ENCODE results near the gene RPRD2.
"Not testable (repeated sequence)": the region's sequence is repeated elsewhere in the genome, so short reads cannot be mapped to it uniquely, and the experiment has no call there.

The RPRD2 gene

DNA sequence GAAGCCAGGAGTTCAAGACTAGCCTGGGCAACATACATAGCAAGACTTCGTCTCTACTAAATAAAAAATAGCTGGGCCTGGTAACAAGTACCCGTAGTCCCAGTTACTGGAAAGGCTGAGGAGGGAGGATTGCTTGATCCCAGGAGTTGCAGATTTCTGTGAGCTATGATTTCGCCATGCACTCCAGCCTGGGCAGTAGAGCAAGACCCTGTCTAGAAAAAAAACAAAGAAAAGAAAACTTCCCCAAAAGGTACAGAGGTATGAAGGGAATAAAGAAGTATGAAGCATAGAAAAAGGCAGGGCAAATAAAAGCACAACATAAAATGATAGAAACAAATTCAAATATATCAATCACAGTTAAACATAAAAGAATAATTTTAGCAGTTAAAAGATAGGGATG lies 28.7 kb downstream of the RPRD2 start:
- DNase-seq: no peak

- DNase-seq: not testable (repeated sequence)
Observed at GRCh38 chr1:150395115-150395514, 31.2 kb downstream of the RPRD2 start.

GRCh38 chr1:150397392-150398032 lies 33.6 kb downstream of the RPRD2 start:
- DNase-seq: no peak

- no peak for DNase-seq
Observed at GRCh38 chr1:150404465-150404864, 40.5 kb downstream of the RPRD2 start.

- no peak for DNase-seq
Observed at GRCh38 chr1:150405660-150406059, 41.7 kb downstream of the RPRD2 start.

- no peak for DNase-seq
Observed at GRCh38 chr1:150406483-150406882, 42.5 kb downstream of the RPRD2 start.

- DNase-seq: no peak
Observed at GRCh38 chr1:150407330-150407729, 43.4 kb downstream of the RPRD2 start.

GRCh38 chr1:150408800-150409199 lies 44.9 kb downstream of the RPRD2 start:
- DNase-seq: no peak

GRCh38 chr1:150409504-150410362 lies 45.8 kb downstream of the RPRD2 start:
- DNase-seq: no peak

DNA sequence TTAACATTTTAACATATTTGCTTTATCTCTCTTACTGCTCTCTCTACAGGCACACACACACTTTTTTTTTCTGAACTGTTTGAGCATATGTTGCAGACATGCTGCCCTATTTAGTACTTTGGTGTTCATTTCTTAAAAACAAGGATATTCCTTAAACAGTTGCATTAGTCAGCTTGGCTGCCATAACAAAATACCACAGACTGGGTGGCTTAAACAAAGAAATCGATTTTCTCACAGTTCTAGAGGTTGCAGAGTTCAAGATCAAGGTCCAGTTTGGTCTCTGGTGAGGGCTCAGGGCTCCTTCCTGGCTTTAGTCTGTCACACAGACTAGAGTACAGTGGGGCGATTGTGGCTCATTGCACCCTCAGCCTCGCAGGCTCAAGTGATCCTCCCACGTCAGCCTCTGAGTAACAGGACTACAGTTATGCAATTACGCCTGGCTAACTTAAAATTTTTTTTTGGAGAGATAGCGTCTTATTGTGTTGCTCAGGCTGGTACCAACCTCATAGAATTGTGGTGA lies 46.7 kb downstream of the RPRD2 start:
- no peak for DNase-seq

GRCh38 chr1:150414592-150414991 lies 50.6 kb downstream of the RPRD2 start:
- no peak for DNase-seq

- DNase-seq: no peak
Observed at GRCh38 chr1:150415800-150416199, 51.9 kb downstream of the RPRD2 start.

GRCh38 chr1:150420560-150421265 lies 56.8 kb downstream of the RPRD2 start:
- no peak for DNase-seq

DNA sequence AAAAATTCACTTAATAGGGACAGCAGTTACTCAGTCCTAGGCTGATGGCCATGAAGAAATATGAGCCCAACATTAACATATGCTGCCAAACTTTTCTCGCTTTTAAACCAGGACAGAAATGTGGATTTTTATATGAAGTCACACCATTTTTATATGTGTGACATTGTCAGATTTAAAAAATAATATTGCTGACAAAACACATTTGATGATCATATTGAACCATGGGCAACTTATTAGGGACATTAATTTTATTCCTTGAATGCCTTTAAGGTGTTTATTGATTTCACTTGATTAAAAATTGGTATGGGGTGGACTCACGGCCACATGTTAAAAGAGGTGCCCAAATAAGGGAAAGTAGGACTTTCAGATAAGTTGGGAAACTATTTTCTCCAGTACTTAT lies 58.6 kb downstream of the RPRD2 start:
- no peak for DNase-seq

DNA sequence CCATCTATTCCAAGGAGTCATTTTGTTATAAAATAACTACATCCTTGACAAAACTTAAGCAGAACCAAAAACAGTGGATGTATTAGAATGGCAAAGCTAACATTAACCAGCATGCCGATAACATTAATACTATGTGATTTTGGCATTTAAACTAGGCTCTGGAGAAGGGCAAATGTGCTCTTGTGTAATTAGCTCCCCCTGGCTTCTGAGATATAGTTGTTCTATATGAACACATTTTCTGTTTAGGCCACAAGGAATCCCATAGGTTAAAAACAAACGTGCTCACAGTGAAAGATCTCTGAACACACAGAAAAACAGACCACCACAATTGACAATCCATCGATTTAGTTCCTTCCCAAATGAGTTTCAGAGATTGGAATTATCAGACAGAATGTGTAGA lies 65.9 kb downstream of the RPRD2 start:
- no peak for DNase-seq

- no peak for DNase-seq
Observed at GRCh38 chr1:150441121-150441520, 77.2 kb downstream of the RPRD2 start.

DNA sequence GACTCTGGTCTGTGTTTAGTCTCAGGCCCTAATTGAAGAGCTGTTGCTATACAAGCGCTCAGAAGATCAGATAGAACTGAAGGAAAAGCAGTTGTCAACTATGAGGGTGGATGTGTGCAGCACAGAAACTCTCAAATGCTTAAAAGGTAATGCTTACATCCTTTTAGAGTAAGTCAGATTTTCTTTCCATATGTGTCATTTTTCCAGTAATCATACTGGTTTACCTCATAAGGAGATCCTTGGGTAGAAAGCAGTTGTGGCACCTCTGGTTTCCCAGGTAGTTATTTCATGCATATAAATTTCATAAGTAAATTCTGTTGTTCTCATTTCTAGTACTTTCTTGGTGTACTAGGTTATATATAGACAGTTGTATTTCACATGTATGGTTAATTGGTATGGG lies 80.3 kb downstream of the RPRD2 start:
- DNase-seq: no peak

GRCh38 chr1:150456146-150456647 lies 92.2 kb downstream of the RPRD2 start:
- no peak for DNase-seq

DNA sequence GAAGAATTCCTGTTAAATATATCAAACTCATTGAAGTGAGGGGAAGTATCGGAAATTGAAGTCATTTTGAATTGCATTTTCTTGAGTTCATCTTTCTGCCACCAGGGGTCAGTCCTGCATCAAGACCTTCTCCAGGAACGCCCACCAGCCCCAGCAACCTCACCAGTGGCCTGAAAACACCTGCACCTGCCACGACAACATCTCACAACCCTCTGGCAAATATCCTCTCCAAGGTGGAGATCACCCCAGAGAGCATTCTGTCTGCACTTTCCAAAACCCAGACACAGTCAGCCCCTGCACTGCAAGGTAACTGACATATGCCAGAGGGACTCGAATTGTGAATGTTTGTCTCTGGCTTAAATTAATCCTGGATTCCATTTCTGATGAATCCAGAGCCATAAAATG lies 100.5 kb downstream of the RPRD2 start:
- peak in 1 of 2 experiments; percentile 24 for DNase-seq

- no peak for DNase-seq
Observed at GRCh38 chr1:150466964-150467363, 103.0 kb downstream of the RPRD2 start.

DNA sequence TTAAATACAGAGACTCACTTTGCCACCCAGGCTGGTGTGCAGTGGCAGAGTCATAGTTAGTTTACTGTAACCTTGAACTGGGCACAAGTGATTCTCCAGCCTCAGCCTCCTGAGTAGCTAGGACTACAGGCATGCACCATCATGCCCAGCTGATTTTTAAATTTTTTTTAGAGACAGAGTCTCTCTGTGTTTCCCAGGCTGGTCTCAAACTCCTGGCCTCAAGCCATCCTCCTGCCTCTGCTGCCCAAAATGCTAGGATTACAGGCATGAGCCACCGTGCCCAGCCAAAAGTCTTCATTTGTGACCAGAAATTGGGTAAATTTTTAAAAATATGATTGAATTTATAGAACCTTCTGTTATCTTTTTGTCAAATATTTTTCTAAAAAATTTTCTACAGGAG lies 105.3 kb downstream of the RPRD2 start:
- no peak for DNase-seq

DNA sequence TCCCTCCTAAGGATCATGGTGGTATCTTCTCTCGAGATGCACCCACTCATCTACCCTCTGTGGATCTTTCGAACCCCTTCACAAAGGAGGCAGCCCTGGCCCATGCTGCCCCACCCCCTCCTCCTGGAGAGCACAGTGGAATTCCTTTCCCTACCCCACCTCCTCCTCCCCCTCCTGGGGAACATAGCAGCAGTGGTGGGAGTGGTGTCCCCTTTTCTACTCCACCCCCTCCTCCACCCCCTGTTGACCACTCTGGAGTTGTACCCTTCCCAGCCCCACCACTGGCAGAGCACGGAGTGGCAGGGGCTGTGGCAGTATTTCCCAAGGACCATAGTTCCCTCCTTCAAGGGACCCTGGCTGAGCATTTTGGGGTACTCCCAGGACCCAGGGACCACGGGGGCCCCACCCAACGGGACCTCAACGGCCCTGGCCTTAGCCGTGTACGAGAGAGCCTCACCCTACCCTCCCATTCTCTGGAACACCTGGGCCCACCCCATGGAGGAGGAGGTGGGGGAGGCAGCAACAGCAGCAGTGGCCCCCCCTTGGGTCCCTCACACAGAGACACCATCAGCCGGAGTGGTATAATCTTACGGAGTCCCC lies 108.8 kb downstream of the RPRD2 start:
- DNase-seq: no peak

- no peak for DNase-seq
Observed at GRCh38 chr1:150473659-150474058, 109.7 kb downstream of the RPRD2 start.
